HFFc6 (cell line): ENCODE measurements around the gene TMEM120B. TPM values are rescaled to one million over a fixed set of nuclear protein-coding genes. Genes with fewer than 3 reads are reported as not detected.

Source experiments
- DNase-seq: peaks from one replicate; pipeline ENCODE4 v3.0.0-alpha.2; 2018
- H3K27ac Mint-ChIP-seq: 2 replicates; pipeline ENCODE4 v1.8.0; 2020; ENCODE audit warnings: mild to moderate bottlenecking, mixed read lengths
- H3K27me3 Mint-ChIP-seq: 2 replicates; pipeline ENCODE4 v1.8.0; 2021; ENCODE audit warnings: mild to moderate bottlenecking, moderate library complexity, mixed read lengths; ENCODE audit not compliant: insufficient read depth
- H3K36me3 Mint-ChIP-seq: 2 replicates; pipeline ENCODE4 v1.8.0; 2021; ENCODE audit warnings: low read depth, mixed read lengths
- H3K4me1 Mint-ChIP-seq: 2 replicates; pipeline ENCODE4 v1.8.0; 2020; ENCODE audit warnings: low read depth, mixed read lengths
- H3K4me3 Mint-ChIP-seq: 2 replicates; pipeline ENCODE4 v1.8.0; 2020; ENCODE audit warnings: mild to moderate bottlenecking, moderate library complexity, mixed read lengths
- H3K9me3 Mint-ChIP-seq: 2 replicates; pipeline ENCODE4 v1.8.0; 2020; ENCODE audit warnings: mild to moderate bottlenecking, mixed read lengths
- CTCF ChIP-seq: fragments of 200-600 bp; sonication (generic); IDR thresholded peaks from 2 replicates; pipeline ENCODE4 v1.5.0; 2021; ENCODE audit warnings: antibody characterized with exemption, mild to moderate bottlenecking
- total RNA-seq, 6 experiments: library from RNA; stranded (reverse); fragmentation: NEBNext Ultra II Directional; extraction: Animal tissue kit (Norgen Biotek cat#: 25700); gene quantifications; 2 replicates in 1 of 6; 3 replicates in 5 of 6; pipeline ENCODE4 v1.2.3, GENCODE V29; 2021

TMEM120B gene
- total RNA-seq, 6 experiments from 2014 or later, result 9.7 to 13.8 (median 12.6) TPM

- H3K36me3 Mint-ChIP-seq, result peaks cover 15% of the 10 kb centered on the region
- H3K4me1 Mint-ChIP-seq, result peaks cover 27% of the 10 kb centered on the region
- H3K27me3 Mint-ChIP-seq, result peaks cover 2% of the 10 kb centered on the region; the same call in 1 of the 2 replicates
- no peaks in the 10 kb centered on the region for H3K9me3 Mint-ChIP-seq
- no peak overlapping the region for H3K4me3 Mint-ChIP-seq
- TF ChIP-seq CTCF, result no peak
- DNase-seq, result no peak
- H3K27ac Mint-ChIP-seq, result no peak overlapping the region; the same call in 1 of the 2 replicates
Measured at GRCh38 chr12:121722511-121722910, 10.0 kb downstream of the TMEM120B start.

DNA sequence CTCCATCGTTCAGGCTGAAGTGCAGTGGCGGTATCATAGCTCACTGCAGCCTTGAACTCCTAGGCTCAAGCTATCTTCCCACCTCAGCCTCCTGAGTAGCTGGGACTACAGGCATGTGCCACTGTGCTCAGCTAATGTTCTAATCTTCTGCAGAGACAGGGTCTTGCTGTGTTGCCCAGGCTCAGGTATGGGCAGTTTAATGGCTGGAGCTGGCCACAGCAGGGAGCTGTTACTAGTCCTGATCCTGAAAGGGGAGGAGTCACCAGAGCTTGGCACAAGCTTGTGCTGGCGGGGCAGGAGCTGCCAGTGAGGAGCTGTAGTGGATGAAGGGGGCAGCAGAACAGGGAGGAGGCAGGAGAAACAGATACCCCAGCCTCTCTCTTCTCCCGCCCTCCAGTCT lies 10.6 kb downstream of the TMEM120B start:
- H3K27ac Mint-ChIP-seq, result no peak overlapping the region
- no peak overlapping the region for H3K4me3 Mint-ChIP-seq
- no peaks in the 10 kb centered on the region for H3K9me3 Mint-ChIP-seq
- DNase-seq, result no peak
- H3K4me1 Mint-ChIP-seq, result peaks cover 26% of the 10 kb centered on the region
- no peak for TF ChIP-seq CTCF
- H3K27me3 Mint-ChIP-seq, result peaks cover 2% of the 10 kb centered on the region; the same call in 1 of the 2 replicates
- peaks cover 15% of the 10 kb centered on the region for H3K36me3 Mint-ChIP-seq

GRCh38 chr12:121724925-121725324 lies 12.4 kb downstream of the TMEM120B start:
- Mint-ChIP-seq H3K27me3 (peaks cover 1% of the 10 kb centered on the region; the same call in 1 of the 2 replicates), H3K27ac (no peak overlapping the region), H3K36me3 (peaks cover 15% of the 10 kb centered on the region), H3K4me3 (no peak overlapping the region), H3K4me1 (peaks cover 17% of the 10 kb centered on the region), H3K9me3 (no peaks in the 10 kb centered on the region)
- no peak for TF ChIP-seq CTCF
- no peak for DNase-seq

DNA sequence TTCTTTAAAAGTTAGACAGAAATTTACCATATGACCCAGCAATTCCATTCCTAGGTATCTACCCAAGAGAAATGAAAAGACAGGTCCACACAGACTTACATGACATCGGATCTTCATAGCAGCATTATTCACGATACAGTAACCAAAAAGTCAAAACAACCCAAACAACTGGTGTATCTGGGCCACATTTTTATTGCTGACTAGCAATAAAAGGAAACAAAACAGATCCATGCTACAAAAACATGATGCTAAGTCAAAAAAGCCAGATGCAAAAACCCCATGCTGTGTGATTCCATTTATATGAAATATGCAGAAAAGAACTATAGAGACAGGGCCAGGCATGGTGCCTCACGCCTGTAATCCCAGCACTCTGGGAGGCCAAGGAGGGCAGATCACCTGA lies 12.9 kb downstream of the TMEM120B start:
- no peak for DNase-seq
- no peaks in the 10 kb centered on the region for H3K27me3 Mint-ChIP-seq
- no peak overlapping the region for H3K4me3 Mint-ChIP-seq
- no peaks in the 10 kb centered on the region for H3K9me3 Mint-ChIP-seq
- H3K27ac Mint-ChIP-seq, result no peak overlapping the region
- H3K4me1 Mint-ChIP-seq, result peaks cover 12% of the 10 kb centered on the region
- TF ChIP-seq CTCF, result no peak
- H3K36me3 Mint-ChIP-seq, result peaks cover 15% of the 10 kb centered on the region

DNA sequence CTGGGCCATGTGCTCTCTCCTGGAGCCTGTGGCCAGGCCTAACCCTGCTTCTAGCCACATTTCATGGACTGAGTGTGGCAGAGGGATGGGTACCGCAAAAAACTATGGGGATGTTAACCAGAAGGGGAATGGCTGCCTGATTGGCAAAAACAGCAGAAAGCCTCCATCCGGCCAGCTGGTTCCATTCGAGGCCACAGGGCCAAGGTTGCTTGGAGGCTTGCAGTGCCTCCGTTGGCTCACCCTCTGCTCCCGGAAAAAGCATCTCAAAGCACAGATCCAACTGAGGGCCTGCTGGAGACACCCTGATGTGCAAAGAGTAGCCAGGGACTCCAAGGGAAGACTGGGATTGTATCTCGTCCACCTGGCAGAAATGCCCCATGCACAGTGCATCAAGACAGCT lies 16.5 kb downstream of the TMEM120B start:
- Mint-ChIP-seq H3K27me3 (no peaks in the 10 kb centered on the region), H3K27ac (no peak overlapping the region), H3K4me1 (peaks cover 6% of the 10 kb centered on the region; the same call in 1 of the 2 replicates), H3K9me3 (no peaks in the 10 kb centered on the region), H3K36me3 (peaks cover 15% of the 10 kb centered on the region), H3K4me3 (no peak overlapping the region)
- DNase-seq, result no peak
- TF ChIP-seq CTCF, result no peak

GRCh38 chr12:121731473-121731872 lies 18.9 kb downstream of the TMEM120B start:
- no peak for TF ChIP-seq CTCF
- no peaks in the 10 kb centered on the region for H3K9me3 Mint-ChIP-seq
- H3K4me1 Mint-ChIP-seq, result no peaks in the 10 kb centered on the region
- no peak overlapping the region for H3K27ac Mint-ChIP-seq
- no peak overlapping the region for H3K4me3 Mint-ChIP-seq
- no peaks in the 10 kb centered on the region for H3K36me3 Mint-ChIP-seq
- DNase-seq, result no peak
- no peaks in the 10 kb centered on the region for H3K27me3 Mint-ChIP-seq
